Measurements from ENCODE around the gene ZC3H7A. TPM values are rescaled to one million over a fixed set of nuclear protein-coding genes. Genes with fewer than 3 reads are reported as not detected.
A peak's percentile ranks its signal among the peaks of the same experiment; 100 is the strongest.

Gene ZC3H7A
- total and polyA plus RNA-seq, 9 of the 15 experiments (the other 6 are each of a cell fraction or from before 2014, with no cell fraction given), result 19.8 to 49.1 (median 28.2) TPM

- peak in 2 of 3 experiments; percentile 44 to 88; a peak in 2 of 6 replicates for TF ChIP-seq ZBTB11 (CRISPR knock-in tag; IDR thresholded peaks at IDR 0.05)
- peak; percentile 27; the same call in 1 of the 2 replicates for TF ChIP-seq EGR1 (conservative IDR thresholded peaks at IDR 0.05)
- no peak for TF ChIP-seq ZBTB1 (CRISPR knock-in tag; IDR thresholded peaks at IDR 0.05; ENCODE audit: borderline replicate concordance, low read depth)
- TF ChIP-seq ZNF253 (CRISPR knock-in tag; conservative IDR thresholded peaks at IDR 0.05), result no peak
- no peak for TF ChIP-seq CHD2 (IDR thresholded peaks at IDR 0.05; ENCODE audit: low read depth, low read length)
- TF ChIP-seq DACH1 (IDR thresholded peaks at IDR 0.05; ENCODE audit: partially characterized antibody), result no peak
- TF ChIP-seq MECOM (CRISPR knock-in tag; IDR thresholded peaks at IDR 0.05), result no peak
- no peak for TF ChIP-seq FOSL1 (tag; conservative IDR thresholded peaks at IDR 0.05)
- TF ChIP-seq RNF219 (CRISPR knock-in tag; IDR thresholded peaks at IDR 0.05), result no peak
- TF ChIP-seq MIER1 (IDR thresholded peaks at IDR 0.05; ENCODE audit: low read depth), result no peak
- TF ChIP-seq ZC3H8 (IDR thresholded peaks at IDR 0.05), result no peak
- no peak for TF ChIP-seq SMARCB1 (IDR thresholded peaks at IDR 0.05; ENCODE audit: insufficient read length, low read depth)
- TF ChIP-seq E2F6 (IDR thresholded peaks at IDR 0.05; ENCODE audit: borderline replicate concordance in 1 of 2, extremely low read depth in 1 of 2, insufficient read depth in 1 of 2, insufficient read length in 1 of 2, low read depth in 1 of 2, low read length in 1 of 2, poor library complexity in 1 of 2, severe bottlenecking in 1 of 2), result no peak
- TF ChIP-seq ARID4B (CRISPR knock-in tag; IDR thresholded peaks at IDR 0.05), result peak; percentile 82
Observed at GRCh38 chr16:11796227-11797165, 562 bp downstream of the ZC3H7A start (continued).
